WTC11 (cell line): ENCODE data around the gene GSTO2.

Experiments
- AFF4 ChIP-seq: sonication (generic); formaldehyde crosslinking; IDR thresholded peaks from 2 replicates; pipeline ENCODE4 v1.8.1; 2023; ENCODE audit warnings: mild to moderate bottlenecking, missing genetic modification reagents, borderline replicate concordance
- CTCF ChIP-seq: fragments of 200-600 bp; IDR thresholded peaks from 2 replicates; pipeline ENCODE4 v1.8.0; 2022; ENCODE audit warnings: antibody characterized with exemption
- E2F1 ChIP-seq: sonication (generic); formaldehyde crosslinking; IDR thresholded peaks from 2 replicates; pipeline ENCODE4 v1.8.0; 2022; ENCODE audit warnings: mild to moderate bottlenecking, missing genetic modification reagents
- KAT7 ChIP-seq: sonication (generic); formaldehyde crosslinking; IDR thresholded peaks from 2 replicates; pipeline ENCODE4 v1.8.1; 2023; ENCODE audit warnings: missing genetic modification reagents, mild to moderate bottlenecking, borderline replicate concordance
- ZNF232 ChIP-seq: sonication (generic); formaldehyde crosslinking; IDR thresholded peaks from 2 replicates; pipeline ENCODE4 v1.8.0; 2022; ENCODE audit warnings: mild to moderate bottlenecking, missing genetic modification reagents
- ZNF416 ChIP-seq: fragments of 250-450 bp; sonication (Bioruptor Pico); IDR thresholded peaks from 2 replicates; pipeline ENCODE4 v1.9.0; 2021; ENCODE audit warnings: mild to moderate bottlenecking, inconsistent platforms
- ZNF532 ChIP-seq: fragments of 250-450 bp; sonication (Bioruptor Pico); IDR thresholded peaks from 2 replicates; pipeline ENCODE4 v1.9.0; 2021; ENCODE audit warnings: mild to moderate bottlenecking, borderline replicate concordance

- no peak for TF ChIP-seq CTCF
- no peak for TF ChIP-seq ZNF232 (CRISPR knock-in tag)
- no peak for TF ChIP-seq AFF4 (CRISPR knock-in tag)
- no peak for TF ChIP-seq ZNF532 (CRISPR knock-in tag)
- TF ChIP-seq ZNF416 = no peak
- TF ChIP-seq KAT7 (CRISPR knock-in tag) = no peak
- TF ChIP-seq E2F1 (CRISPR knock-in tag) = no peak
These were observed 50.1 kb downstream of the GSTO2 start for GRCh38 chr10:104318810-104319741.
